Jurkat, Clone E6-1 (cell line): ENCODE measurements around the gene ATG2B.

ENCODE experiments used
- DNase-seq: peaks from one replicate; pipeline ENCODE4 v3.0.0-alpha.2; 2011; ENCODE audit warnings: low read depth, low spot score
- H3K4me3 ChIP-seq: 2 replicates; pipeline ENCODE4 v1.5.1; 2011; ENCODE audit warnings: mild to moderate bottlenecking, low read length, control low read depth, moderate library complexity

ATG2B gene

GRCh38 chr14:96318836-96319235 lies 44.3 kb downstream of the ATG2B start:
- H3K4me3 ChIP-seq: no peak overlapping the region
- no peak for DNase-seq

GRCh38 chr14:96316087-96316486 lies 47.1 kb downstream of the ATG2B start:
- DNase-seq: no peak

GRCh38 chr14:96310906-96311305 lies 52.2 kb downstream of the ATG2B start:
- no peak for DNase-seq
- no peak overlapping the region for H3K4me3 ChIP-seq

More at GRCh38 chr14:96316087-96316486, 47.1 kb downstream of the ATG2B start:
- H3K4me3 ChIP-seq: no peak overlapping the region

GRCh38 chr14:96309896-96310330 lies 53.2 kb downstream of the ATG2B start:
- H3K4me3 ChIP-seq: no peak overlapping the region
- no peak for DNase-seq

- DNase-seq: no peak
- H3K4me3 ChIP-seq: no peak overlapping the region
Observed at GRCh38 chr14:96309133-96309895, 53.8 kb downstream of the ATG2B start.

- DNase-seq: no peak
- no peak overlapping the region for H3K4me3 ChIP-seq
Observed at GRCh38 chr14:96307434-96307833, 55.7 kb downstream of the ATG2B start.

- DNase-seq: no peak
- H3K4me3 ChIP-seq: no peak overlapping the region
Observed at GRCh38 chr14:96304956-96305355, 58.2 kb downstream of the ATG2B start.

GRCh38 chr14:96303981-96304380 lies 59.2 kb downstream of the ATG2B start:
- no peak for DNase-seq
- H3K4me3 ChIP-seq: no peak overlapping the region

GRCh38 chr14:96299441-96299840 lies 63.7 kb downstream of the ATG2B start:
- no peak overlapping the region for H3K4me3 ChIP-seq
- DNase-seq: no peak

- no peak overlapping the region for H3K4me3 ChIP-seq
- no peak for DNase-seq
Observed at GRCh38 chr14:96297997-96298515, 65.1 kb downstream of the ATG2B start.

- H3K4me3 ChIP-seq: no peak overlapping the region
- peak; percentile 16 for DNase-seq
Observed at GRCh38 chr14:96297000-96297399, 66.1 kb downstream of the ATG2B start.

GRCh38 chr14:96294246-96294645 lies 68.9 kb downstream of the ATG2B start:
- no peak for DNase-seq
- no peak overlapping the region for H3K4me3 ChIP-seq

- no peak for DNase-seq
- H3K4me3 ChIP-seq: no peak overlapping the region
Observed at GRCh38 chr14:96287856-96288255, 75.3 kb downstream of the ATG2B start.

- DNase-seq: no peak
- no peak overlapping the region for H3K4me3 ChIP-seq
Observed at GRCh38 chr14:96286251-96286650, 76.9 kb downstream of the ATG2B start.

GRCh38 chr14:96285667-96286066 lies 77.5 kb downstream of the ATG2B start:
- H3K4me3 ChIP-seq: no peak overlapping the region
- no peak for DNase-seq

GRCh38 chr14:96284430-96284829 lies 78.7 kb downstream of the ATG2B start:
- H3K4me3 ChIP-seq: no peak overlapping the region
- no peak for DNase-seq

- H3K4me3 ChIP-seq: no peak overlapping the region
- no peak for DNase-seq
Observed at GRCh38 chr14:96284008-96284407, 79.1 kb downstream of the ATG2B start.

GRCh38 chr14:96281486-96281885 lies 81.7 kb downstream of the ATG2B start:
- no peak overlapping the region for H3K4me3 ChIP-seq
- DNase-seq: no peak

- H3K4me3 ChIP-seq: no peak overlapping the region
- no peak for DNase-seq
Observed at GRCh38 chr14:96280104-96280503, 83.0 kb downstream of the ATG2B start.

- no peak for DNase-seq
- no peak overlapping the region for H3K4me3 ChIP-seq
Observed at GRCh38 chr14:96279564-96279963, 83.6 kb downstream of the ATG2B start.

- no peak for DNase-seq
- H3K4me3 ChIP-seq: no peak overlapping the region
Observed at GRCh38 chr14:96277890-96278289, 85.3 kb downstream of the ATG2B start.
